Endometrial microvascular endothelial cells (primary cell): Measurements from ENCODE around the gene CTXN1. TPM values are rescaled to one million over a fixed set of nuclear protein-coding genes. Genes with fewer than 3 reads are reported as not detected.

Experiments
- in situ Hi-C: cut with HindIII; loops from 2 replicates; pipeline ENCODE4 v1.10.0; 2017; ENCODE audit warnings: low sequenced_read_pairs, low pct_unique_long_range_greater_than_20kb; ENCODE audit errors: inconsistent ontology term
- total RNA-seq: library from RNA; depleted of rRNA; stranded (reverse); fragments of >200 nt; gene quantifications from one replicate; pipeline ENCODE4 v1.2.3, GENCODE V29; 2015; ENCODE audit errors: inconsistent ontology term

Gene CTXN1
- total RNA-seq, 1 donor from 2014 or later = 2.2 TPM

GRCh38 chr19:7917267-7918061 is 8.5 kb downstream of the CTXN1 start:
- in situ Hi-C loops = no loop called here

- in situ Hi-C loops = no loop called here
Measured at GRCh38 chr19:7916955-7917266, 9.0 kb downstream of the CTXN1 start.

GRCh38 chr19:7916103-7916954 is 9.6 kb downstream of the CTXN1 start:
- in situ Hi-C loops = no loop called here

GRCh38 chr19:7915250-7916102 is 10.5 kb downstream of the CTXN1 start:
- in situ Hi-C loops = no loop called here

GRCh38 chr19:7914598-7915045 is 11.3 kb downstream of the CTXN1 start, which contains the start of gene TGFBR3L:
TSS of gene TGFBR3L (plus strand) at chr19:7914830.
- in situ Hi-C loops = no loop called here

- in situ Hi-C loops = no loop called here
Measured at GRCh38 chr19:7914099-7914498, 11.8 kb downstream of the CTXN1 start.

GRCh38 chr19:7913652-7914051 is 12.3 kb downstream of the CTXN1 start:
- in situ Hi-C loops = no loop called here

- in situ Hi-C loops = no loop called here
Measured at GRCh38 chr19:7912697-7913564, 13.0 kb downstream of the CTXN1 start.

- in situ Hi-C loops = no loop called here
Measured at GRCh38 chr19:7912144-7912696, 13.7 kb downstream of the CTXN1 start.

GRCh38 chr19:7911508-7912143 is 14.3 kb downstream of the CTXN1 start:
- in situ Hi-C loops = no loop called here

GRCh38 chr19:7910321-7911161 is 15.4 kb downstream of the CTXN1 start:
- in situ Hi-C loops = no loop called here

- in situ Hi-C loops = no loop called here
Measured at GRCh38 chr19:7909471-7910067, 16.4 kb downstream of the CTXN1 start.

- in situ Hi-C loops = no loop called here
Measured at GRCh38 chr19:7908742-7909461, 17.0 kb downstream of the CTXN1 start.

- in situ Hi-C loops = no loop called here
Measured at GRCh38 chr19:7908078-7908699, 17.7 kb downstream of the CTXN1 start.

GRCh38 chr19:7907544-7907943 is 18.4 kb downstream of the CTXN1 start:
- in situ Hi-C loops = no loop called here
